Thyroid gland (tissue), 4 donors: ENCODE measurements around the gene SEPSECS. TPM values are rescaled to one million over a fixed set of nuclear protein-coding genes. Genes with fewer than 3 reads are reported as not detected.

Experiments used
- DNase-seq, 2 donors: peaks; one replicate each; pipeline ENCODE4 v3.0.0-alpha.2; 2019
- H3K27ac ChIP-seq, 3 donors: fragments of 200-600 bp; sonication (generic); 1 replicate in 2 of 3; 2 replicates in 1 of 3; pipeline ENCODE4 v1.5.1; 2016 to 2019; ENCODE audit warnings: mild to moderate bottlenecking in 1 of 3, moderate library complexity in 1 of 3
- H3K27me3 ChIP-seq: fragments of 200-600 bp; sonication (generic); one replicate; pipeline ENCODE4 v1.5.1; 2019
- H3K36me3 ChIP-seq, 2 donors: fragments of 200-600 bp; sonication (generic); one replicate each; pipeline ENCODE4 v1.5.1; 2016 to 2019
- H3K4me1 ChIP-seq, 2 donors: fragments of 200-600 bp; sonication (generic); one replicate each; pipeline ENCODE4 v1.5.1; 2017 to 2019
- H3K4me3 ChIP-seq, 3 donors: fragments of 200-600 bp; sonication (generic); replicated peaks in 1 of 3; 1 replicate in 2 of 3; 2 replicates in 1 of 3; pipeline ENCODE4 v1.5.1; 2016; ENCODE audit warnings: mild to moderate bottlenecking in 1 of 3
- H3K9me3 ChIP-seq: fragments of 200-600 bp; sonication (generic); one replicate; pipeline ENCODE4 v1.5.1; 2017
- POLR2A ChIP-seq, 2 donors: fragments of 450-650 bp; IDR thresholded peaks; one replicate each; pipeline ENCODE4 v1.6.1; 2017; ENCODE audit warnings: antibody characterized with exemption in 2 of 2, mild to moderate bottlenecking in 2 of 2, moderate library complexity in 1 of 2
- WGBS, 2 donors: methylation state at CpG; one replicate each; pipeline ENCODE4 v1.1.5; 2017; 5-methylcytosine and 5-hydroxymethylcytosine counted together
- intact Hi-C: fragments of 100-400 bp; cut with DNase I; formaldehyde crosslinking; loops from one replicate; pipeline ENCODE4 v1.15.1; 2023
- total RNA-seq, 4 donors: library from RNA; depleted of rRNA; stranded (reverse); fragments of >200 nt; gene quantifications; one replicate each; pipeline ENCODE4 v1.2.3, GENCODE V29; 2016
- TF ChIP-seq, protein P1 (sequence below), 6 experiments: fragments of 200-600 bp in 3 of 6; fragments of 450-650 bp in 3 of 6; sonication (generic) in 3 of 6; IDR thresholded peaks; one replicate each; pipeline ENCODE4 v1.5.1; 2016 to 2019; ENCODE audit warnings: antibody characterized with exemption in 6 of 6, mild to moderate bottlenecking in 2 of 6, inconsistent platforms in 1 of 6, moderate library complexity in 1 of 6

SEPSECS gene
- total RNA-seq, 4 donors from 2014 or later, result 9.2 to 22.3 (median 13.5) TPM

DNA sequence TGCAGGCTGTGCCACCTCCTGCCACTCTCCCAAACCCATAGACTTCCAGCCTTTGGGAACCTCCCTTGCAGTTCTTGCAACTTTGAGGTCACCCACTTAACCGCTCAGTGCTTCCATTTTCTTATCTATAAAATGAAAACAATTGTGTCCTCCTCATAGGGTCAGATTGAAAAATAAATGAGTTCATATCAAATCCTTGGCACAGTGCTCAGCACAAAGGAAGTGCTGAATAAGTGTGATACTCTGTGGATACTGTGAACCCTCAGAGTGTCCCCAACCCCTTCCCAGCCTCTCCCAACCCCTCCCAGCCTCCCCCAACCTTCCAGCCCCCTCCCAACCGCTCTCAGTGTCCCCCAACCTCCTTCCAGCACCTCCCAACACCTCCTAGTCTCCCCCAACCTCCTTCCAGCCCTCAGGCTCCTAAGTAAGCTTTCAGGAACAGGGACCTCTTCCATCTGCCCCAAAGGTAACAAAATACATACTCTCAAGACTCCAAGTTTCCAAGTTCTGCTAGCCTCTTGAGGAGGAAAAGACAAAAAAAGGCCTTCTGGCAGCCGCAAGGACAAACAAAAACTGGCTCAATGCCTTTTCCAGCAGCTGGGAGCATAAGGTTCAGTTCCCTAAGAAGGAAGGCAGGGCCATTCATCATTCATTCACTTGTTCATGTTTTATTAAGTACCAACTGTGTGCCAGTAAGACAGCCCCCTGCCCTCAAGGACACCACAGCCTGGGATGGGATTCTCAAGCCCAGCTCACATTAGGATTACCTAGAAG lies 83.4 kb downstream of the SEPSECS start:
- 60 to 64% methylated on average over 3 of the region's 3 CpGs for WGBS, 2 donors
- Histone ChIP-seq H3K27ac (peak overlapping the region; percentile 51 to 97 (median 85)), H3K4me3 (no peak overlapping the region), H3K9me3 (no peaks in the 10 kb centered on the region), H3K27me3 (no peaks in the 10 kb centered on the region), H3K36me3 (no peaks in the 10 kb centered on the region), H3K4me1 (peaks cover 11 to 26% of the 10 kb centered on the region in 2 donors)
- TF ChIP-seq, protein P1, sequence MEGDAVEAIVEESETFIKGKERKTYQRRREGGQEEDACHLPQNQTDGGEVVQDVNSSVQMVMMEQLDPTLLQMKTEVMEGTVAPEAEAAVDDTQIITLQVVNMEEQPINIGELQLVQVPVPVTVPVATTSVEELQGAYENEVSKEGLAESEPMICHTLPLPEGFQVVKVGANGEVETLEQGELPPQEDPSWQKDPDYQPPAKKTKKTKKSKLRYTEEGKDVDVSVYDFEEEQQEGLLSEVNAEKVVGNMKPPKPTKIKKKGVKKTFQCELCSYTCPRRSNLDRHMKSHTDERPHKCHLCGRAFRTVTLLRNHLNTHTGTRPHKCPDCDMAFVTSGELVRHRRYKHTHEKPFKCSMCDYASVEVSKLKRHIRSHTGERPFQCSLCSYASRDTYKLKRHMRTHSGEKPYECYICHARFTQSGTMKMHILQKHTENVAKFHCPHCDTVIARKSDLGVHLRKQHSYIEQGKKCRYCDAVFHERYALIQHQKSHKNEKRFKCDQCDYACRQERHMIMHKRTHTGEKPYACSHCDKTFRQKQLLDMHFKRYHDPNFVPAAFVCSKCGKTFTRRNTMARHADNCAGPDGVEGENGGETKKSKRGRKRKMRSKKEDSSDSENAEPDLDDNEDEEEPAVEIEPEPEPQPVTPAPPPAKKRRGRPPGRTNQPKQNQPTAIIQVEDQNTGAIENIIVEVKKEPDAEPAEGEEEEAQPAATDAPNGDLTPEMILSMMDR (IDR thresholded peaks at IDR 0.05), result no peak
- TF ChIP-seq POLR2A (IDR thresholded peaks at IDR 0.05), result no peak
- DNase-seq, result no peak
- intact Hi-C loops, result no loop called here

DNA sequence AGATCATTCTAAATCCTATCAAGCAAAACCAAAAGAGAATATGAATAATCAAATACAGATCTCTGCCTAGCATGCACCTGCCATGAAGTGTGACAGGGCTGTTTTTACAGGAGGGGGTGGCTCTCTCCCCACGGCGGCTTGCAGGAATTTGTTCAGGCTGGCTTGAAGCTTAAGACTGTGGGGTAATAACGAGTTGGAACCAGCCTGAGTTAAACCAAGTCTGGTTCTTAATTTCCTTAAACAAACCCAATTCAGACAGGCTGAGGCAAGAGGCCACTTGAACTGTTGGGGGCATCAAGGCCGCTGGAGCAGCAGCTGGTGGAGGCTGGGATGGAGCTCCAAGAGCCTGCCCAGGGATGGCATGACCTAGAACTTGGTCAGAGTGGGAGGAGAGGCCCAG lies 84.4 kb downstream of the SEPSECS start:
- DNase-seq, result peak; percentile 88 to 91
- Histone ChIP-seq H3K27ac (peak overlapping the region; percentile 53 to 98 (median 85)), H3K36me3 (no peaks in the 10 kb centered on the region), H3K4me1 (peaks cover 11 to 26% of the 10 kb centered on the region in 2 donors), H3K27me3 (no peaks in the 10 kb centered on the region), H3K9me3 (no peaks in the 10 kb centered on the region), H3K4me3 (no peak overlapping the region)
- TF ChIP-seq POLR2A (IDR thresholded peaks at IDR 0.05), result no peak
- TF ChIP-seq, protein P1 (IDR thresholded peaks at IDR 0.05), result peak in 1 of 6 experiments; percentile 8
- WGBS, 2 donors, result 18 to 36% methylated on average over 4 of the region's 4 CpGs
- intact Hi-C loops, result no loop called here

DNA sequence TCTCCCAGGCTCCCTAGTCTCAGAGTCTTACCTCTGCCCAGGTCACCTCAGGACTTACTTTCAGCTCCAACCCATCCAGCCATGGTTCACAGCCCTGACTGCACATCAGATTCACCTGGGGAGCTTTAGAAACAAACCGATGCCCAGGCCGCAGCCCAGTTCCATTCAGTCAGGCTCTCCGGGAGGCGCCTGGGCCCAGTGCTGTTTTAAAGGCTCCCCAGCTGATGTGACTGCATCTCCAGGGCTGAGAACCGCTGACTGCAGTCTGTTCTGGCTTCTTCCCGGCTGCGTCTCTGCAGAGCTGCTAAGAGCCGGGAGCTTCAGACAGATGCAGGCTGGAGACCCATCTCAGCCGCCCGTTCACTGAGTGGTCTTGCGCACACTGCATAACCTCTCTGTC lies 85.1 kb downstream of the SEPSECS start:
- Histone ChIP-seq H3K4me3 (no peak overlapping the region), H3K36me3 (no peaks in the 10 kb centered on the region), H3K27me3 (no peaks in the 10 kb centered on the region), H3K4me1 (peaks cover 11 to 26% of the 10 kb centered on the region in 2 donors), H3K9me3 (no peaks in the 10 kb centered on the region), H3K27ac (peak overlapping the region; percentile 53 to 98 (median 85))
- TF ChIP-seq, protein P1 (IDR thresholded peaks at IDR 0.05), result no peak
- TF ChIP-seq POLR2A (IDR thresholded peaks at IDR 0.05), result no peak
- 40 to 42% methylated on average over 11 of the region's 11 CpGs for WGBS, 2 donors
- peak; percentile 73 to 85 for DNase-seq
- intact Hi-C loops, result no loop called here

DNA sequence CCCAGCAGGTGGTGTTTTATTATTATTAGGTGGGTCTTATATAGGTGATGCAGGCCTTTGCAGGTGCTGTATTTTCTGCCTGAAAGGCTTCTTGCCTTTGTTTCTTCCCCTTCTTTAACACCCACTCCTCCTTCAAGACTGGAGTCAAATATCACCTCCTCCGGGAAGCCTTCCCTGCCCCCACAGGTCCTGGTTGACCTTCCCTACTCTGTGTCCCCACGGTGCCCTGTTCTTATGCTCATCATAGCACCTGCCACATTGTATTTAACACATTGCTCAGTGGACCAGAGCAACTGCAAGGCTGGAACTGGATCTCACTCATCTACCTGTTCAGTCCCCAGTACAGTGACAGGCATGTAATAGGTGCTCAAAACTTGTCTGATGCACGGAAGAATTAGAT lies 89.7 kb downstream of the SEPSECS start:
- Histone ChIP-seq H3K9me3 (no peaks in the 10 kb centered on the region), H3K27me3 (no peaks in the 10 kb centered on the region), H3K27ac (no peak overlapping the region), H3K36me3 (no peaks in the 10 kb centered on the region), H3K4me1 (peaks cover 8 to 11% of the 10 kb centered on the region in 2 donors), H3K4me3 (no peak overlapping the region)
- TF ChIP-seq POLR2A (IDR thresholded peaks at IDR 0.05), result no peak
- TF ChIP-seq, protein P1 (IDR thresholded peaks at IDR 0.05), result no peak
- intact Hi-C loops, result no loop called here
- DNase-seq, result no peak
- WGBS, 2 donors, result 73% methylated on average over 3 of the region's 3 CpGs

Other genes with a start within 250 kb of the SEPSECS start
- gene CCDC149, start 247.4 kb downstream of the SEPSECS start, total RNA-seq, result 10 to 100 TPM; 19.3 to 29.2 (median 21.8) TPM
- 1 to 10 TPM in 3 of 4 donors, under 1 TPM in 1; 0.45 to 3.7 (median 2.2) TPM for gene LGI2, start 129.5 kb downstream of the SEPSECS start, total RNA-seq
- 10 to 100 TPM; 34.3 to 53.7 (median 49.1) TPM for gene PI4K2B, start 73.6 kb upstream of the SEPSECS start, total RNA-seq
- 10 to 100 TPM in 3 of 4 donors, 1 to 10 TPM in 1; 9.3 to 19.5 (median 13.4) TPM for gene ZCCHC4, start 152.3 kb upstream of the SEPSECS start, total RNA-seq
- 10 to 100 TPM; 30.0 to 68.4 (median 32.6) TPM for gene ANAPC4, start 216.8 kb upstream of the SEPSECS start, total RNA-seq